Mucosa of stomach (tissue), 1 donor: ENCODE data around the gene ZNF182.
"Not testable (repeated sequence)": the region's sequence is repeated elsewhere in the genome, so short reads cannot be mapped to it uniquely, and the experiment has no call there.

Source experiments
- H3K27me3 ChIP-seq: one replicate; pipeline ENCODE4 v1.7.0; 2013; ENCODE audit warnings: mild to moderate bottlenecking, low read length; ENCODE audit not compliant: control insufficient read depth, insufficient read depth
- H3K36me3 ChIP-seq: one replicate; pipeline ENCODE4 v1.7.0; 2013; ENCODE audit warnings: low read length; ENCODE audit not compliant: control insufficient read depth, insufficient read depth
- H3K4me1 ChIP-seq: one replicate; pipeline ENCODE4 v1.7.0; 2013; ENCODE audit warnings: mild to moderate bottlenecking, low read length; ENCODE audit not compliant: control insufficient read depth, insufficient read depth
- H3K4me3 ChIP-seq: one replicate; pipeline ENCODE4 v1.7.0; 2013; ENCODE audit warnings: low read length
- H3K9ac ChIP-seq: one replicate; pipeline ENCODE4 v1.7.0; 2013; ENCODE audit warnings: mild to moderate bottlenecking, low read length, moderate library complexity
- H3K9me3 ChIP-seq: one replicate; pipeline ENCODE4 v1.7.0; 2013; ENCODE audit warnings: mild to moderate bottlenecking, low read length, moderate library complexity; ENCODE audit not compliant: control insufficient read depth
- donor health status: Pancreatic carcinoma.

The ZNF182 gene

GRCh38 chrX:47936940-47937317 lies 66.9 kb downstream of the ZNF182 start:
- Histone ChIP-seq H3K4me1 (no peaks in the 10 kb centered on the region), H3K36me3 (no peaks in the 10 kb centered on the region), H3K27me3 (no peaks in the 10 kb centered on the region), H3K9me3 (no peaks in the 10 kb centered on the region), H3K4me3 (no peak overlapping the region), H3K9ac (no peak overlapping the region)

- Histone ChIP-seq H3K27me3 (no peaks in the 10 kb centered on the region), H3K36me3 (no peaks in the 10 kb centered on the region), H3K4me3 (no peak overlapping the region), H3K4me1 (no peaks in the 10 kb centered on the region), H3K9me3 (no peaks in the 10 kb centered on the region), H3K9ac (no peak overlapping the region)
Observed at GRCh38 chrX:47936224-47936939, 67.4 kb downstream of the ZNF182 start.

DNA sequence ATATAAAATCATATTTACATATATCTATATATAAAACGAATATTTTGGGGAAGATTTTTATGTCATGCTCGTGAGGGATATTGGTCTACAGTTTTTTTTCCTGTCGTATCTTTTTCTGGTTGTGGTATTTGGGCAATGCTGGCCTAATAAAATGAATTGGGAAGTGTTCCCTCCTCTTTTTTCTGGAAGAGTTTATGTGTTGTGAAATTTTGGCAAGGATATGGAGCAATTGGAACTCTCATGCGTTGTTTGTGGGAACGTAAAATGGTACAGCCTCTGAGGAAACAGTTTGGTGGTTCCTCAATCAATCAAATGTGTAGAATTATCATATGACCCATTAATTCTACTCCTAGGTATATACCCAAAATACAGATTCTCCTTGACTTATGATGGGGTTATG lies 69.8 kb downstream of the ZNF182 start:
- Histone ChIP-seq H3K4me3 (no peak overlapping the region), H3K9ac (no peak overlapping the region), H3K36me3 (no peaks in the 10 kb centered on the region), H3K4me1 (no peaks in the 10 kb centered on the region), H3K27me3 (no peaks in the 10 kb centered on the region), H3K9me3 (no peaks in the 10 kb centered on the region)

GRCh38 chrX:47931970-47932369 lies 71.8 kb downstream of the ZNF182 start:
- H3K4me1 ChIP-seq, H3K9me3 ChIP-seq, H3K27me3 ChIP-seq, H3K36me3 ChIP-seq, H3K4me3 ChIP-seq, H3K9ac ChIP-seq: not testable (repeated sequence)

- Histone ChIP-seq H3K9me3 (no peaks in the 10 kb centered on the region), H3K4me3 (no peak overlapping the region), H3K27me3 (no peaks in the 10 kb centered on the region), H3K4me1 (no peaks in the 10 kb centered on the region), H3K9ac (no peak overlapping the region), H3K36me3 (no peaks in the 10 kb centered on the region)
Observed at GRCh38 chrX:47927212-47927611, 76.6 kb downstream of the ZNF182 start.
